OCI-LY3 (cell line): Measurements from ENCODE around the gene PTBP1.

ENCODE experiments used
- EZH2phosphoT487 ChIP-seq: fragments of 200-600 bp; shearing (Covaris generic); IDR thresholded peaks from 2 replicates; pipeline ENCODE4 v1.6.1; 2018; ENCODE audit warnings: antibody characterized with exemption, mixed run types, low read depth
- TF ChIP-seq, protein P1 (sequence below): fragments of 200-600, 300-600 bp; sonication (generic); IDR thresholded peaks from 2 replicates; pipeline ENCODE4 v1.5.1; 2014; ENCODE audit warnings: antibody characterized with exemption, low read length, low read depth

GRCh38 chr19:812049-812746 lies 14.9 kb downstream of the PTBP1 start:
- TF ChIP-seq, protein P1, sequence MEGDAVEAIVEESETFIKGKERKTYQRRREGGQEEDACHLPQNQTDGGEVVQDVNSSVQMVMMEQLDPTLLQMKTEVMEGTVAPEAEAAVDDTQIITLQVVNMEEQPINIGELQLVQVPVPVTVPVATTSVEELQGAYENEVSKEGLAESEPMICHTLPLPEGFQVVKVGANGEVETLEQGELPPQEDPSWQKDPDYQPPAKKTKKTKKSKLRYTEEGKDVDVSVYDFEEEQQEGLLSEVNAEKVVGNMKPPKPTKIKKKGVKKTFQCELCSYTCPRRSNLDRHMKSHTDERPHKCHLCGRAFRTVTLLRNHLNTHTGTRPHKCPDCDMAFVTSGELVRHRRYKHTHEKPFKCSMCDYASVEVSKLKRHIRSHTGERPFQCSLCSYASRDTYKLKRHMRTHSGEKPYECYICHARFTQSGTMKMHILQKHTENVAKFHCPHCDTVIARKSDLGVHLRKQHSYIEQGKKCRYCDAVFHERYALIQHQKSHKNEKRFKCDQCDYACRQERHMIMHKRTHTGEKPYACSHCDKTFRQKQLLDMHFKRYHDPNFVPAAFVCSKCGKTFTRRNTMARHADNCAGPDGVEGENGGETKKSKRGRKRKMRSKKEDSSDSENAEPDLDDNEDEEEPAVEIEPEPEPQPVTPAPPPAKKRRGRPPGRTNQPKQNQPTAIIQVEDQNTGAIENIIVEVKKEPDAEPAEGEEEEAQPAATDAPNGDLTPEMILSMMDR = no peak
- TF ChIP-seq EZH2phosphoT487 = no peak
